WI38 (cell line): ENCODE data around the gene MSH3.

ENCODE experiments used
- H3K4me3 ChIP-seq: 2 replicates; pipeline ENCODE4 v1.5.1; 2011; ENCODE audit warnings: low read depth, mild to moderate bottlenecking, control low read depth, low read length
- TF ChIP-seq, protein P1 (sequence below): IDR thresholded peaks from 2 replicates; pipeline ENCODE4 v1.5.1; 2012; ENCODE audit warnings: low read depth, mild to moderate bottlenecking, control low read depth, low read length

MSH3 gene

DNA sequence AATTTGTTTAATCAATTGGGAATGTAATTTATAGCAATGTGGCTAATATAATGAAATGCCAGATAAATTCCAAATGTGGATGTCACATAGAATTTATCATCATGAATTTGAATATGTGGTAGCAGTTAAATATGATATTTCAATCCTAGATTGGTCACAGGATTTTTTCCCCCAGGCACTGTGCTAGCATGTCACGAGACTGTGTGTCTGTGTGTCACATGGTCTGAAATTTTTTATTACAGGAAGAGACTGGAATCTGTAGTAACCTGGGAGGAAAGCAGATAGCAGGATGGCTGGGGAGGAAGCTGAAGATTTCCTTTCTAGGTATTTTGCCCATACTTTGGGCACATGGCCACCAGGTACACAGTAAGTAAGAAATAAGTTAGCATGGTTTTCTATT, 35.4 kb upstream of the MSH3 start:
- TF ChIP-seq, protein P1, sequence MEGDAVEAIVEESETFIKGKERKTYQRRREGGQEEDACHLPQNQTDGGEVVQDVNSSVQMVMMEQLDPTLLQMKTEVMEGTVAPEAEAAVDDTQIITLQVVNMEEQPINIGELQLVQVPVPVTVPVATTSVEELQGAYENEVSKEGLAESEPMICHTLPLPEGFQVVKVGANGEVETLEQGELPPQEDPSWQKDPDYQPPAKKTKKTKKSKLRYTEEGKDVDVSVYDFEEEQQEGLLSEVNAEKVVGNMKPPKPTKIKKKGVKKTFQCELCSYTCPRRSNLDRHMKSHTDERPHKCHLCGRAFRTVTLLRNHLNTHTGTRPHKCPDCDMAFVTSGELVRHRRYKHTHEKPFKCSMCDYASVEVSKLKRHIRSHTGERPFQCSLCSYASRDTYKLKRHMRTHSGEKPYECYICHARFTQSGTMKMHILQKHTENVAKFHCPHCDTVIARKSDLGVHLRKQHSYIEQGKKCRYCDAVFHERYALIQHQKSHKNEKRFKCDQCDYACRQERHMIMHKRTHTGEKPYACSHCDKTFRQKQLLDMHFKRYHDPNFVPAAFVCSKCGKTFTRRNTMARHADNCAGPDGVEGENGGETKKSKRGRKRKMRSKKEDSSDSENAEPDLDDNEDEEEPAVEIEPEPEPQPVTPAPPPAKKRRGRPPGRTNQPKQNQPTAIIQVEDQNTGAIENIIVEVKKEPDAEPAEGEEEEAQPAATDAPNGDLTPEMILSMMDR: no peak
- H3K4me3 ChIP-seq: no peak overlapping the region

DNA sequence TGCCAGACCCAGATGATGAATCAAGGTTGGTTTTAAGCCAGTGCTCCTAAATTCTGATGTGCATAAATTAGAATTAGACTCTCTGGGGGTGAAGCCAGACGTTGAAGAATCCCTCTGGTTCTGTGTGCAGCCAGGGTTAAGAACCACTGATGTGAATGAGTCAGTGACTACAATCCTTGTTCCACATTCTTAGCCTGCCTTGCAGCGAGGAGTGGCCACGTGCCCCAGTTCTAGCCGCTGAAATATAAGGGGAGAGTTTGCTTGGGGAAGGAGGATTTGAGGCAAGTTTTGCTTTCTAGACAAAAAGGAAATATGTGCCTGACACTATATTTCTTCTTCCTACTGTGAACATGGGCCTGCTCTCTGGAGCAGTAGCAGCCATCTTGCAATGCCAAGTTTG, 34.2 kb upstream of the MSH3 start:
- H3K4me3 ChIP-seq: no peak overlapping the region
- TF ChIP-seq, protein P1: no peak

DNA sequence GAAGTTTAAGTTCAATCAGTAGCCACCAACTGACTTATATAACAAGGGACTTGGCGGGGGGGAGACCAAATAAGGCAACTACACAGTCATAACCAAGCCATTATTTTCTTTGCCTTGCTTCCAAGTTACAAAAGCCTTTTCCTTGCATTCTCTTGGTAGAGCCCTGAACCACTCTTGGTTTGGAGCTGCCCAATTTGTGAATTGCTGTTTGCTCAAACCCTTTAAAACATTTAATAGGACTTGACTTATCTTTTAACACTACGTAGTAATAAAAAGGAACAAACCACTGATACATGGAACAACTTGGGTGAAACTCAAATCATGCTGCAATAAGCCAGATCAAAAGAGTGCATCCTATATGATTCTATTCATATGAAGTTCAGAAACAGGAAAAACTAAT, 31.7 kb upstream of the MSH3 start:
- TF ChIP-seq, protein P1: no peak

DNA sequence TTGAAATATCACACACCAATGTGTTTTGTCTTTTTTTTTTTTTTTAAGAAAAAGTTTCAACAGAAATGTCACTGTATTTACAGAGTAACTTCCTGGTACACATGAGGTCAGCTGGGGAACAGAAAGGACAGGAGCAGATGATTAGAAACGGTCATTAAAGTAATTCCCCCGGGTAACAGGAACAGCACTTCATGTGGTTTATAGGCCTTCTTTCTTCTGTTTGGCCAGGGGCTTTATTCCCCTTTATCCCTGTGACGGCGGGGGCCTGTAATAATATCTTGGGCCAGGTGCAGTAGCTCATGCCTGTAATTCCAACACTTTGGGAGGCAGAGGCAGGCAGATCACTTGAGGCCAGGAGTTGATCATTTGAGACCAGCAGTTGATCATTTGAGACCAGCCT, 30.5 kb upstream of the MSH3 start:
- TF ChIP-seq, protein P1: no peak
- no peak overlapping the region for H3K4me3 ChIP-seq

More for the DNA sequence above, 31.7 kb upstream of the MSH3 start:
- no peak overlapping the region for H3K4me3 ChIP-seq

DNA sequence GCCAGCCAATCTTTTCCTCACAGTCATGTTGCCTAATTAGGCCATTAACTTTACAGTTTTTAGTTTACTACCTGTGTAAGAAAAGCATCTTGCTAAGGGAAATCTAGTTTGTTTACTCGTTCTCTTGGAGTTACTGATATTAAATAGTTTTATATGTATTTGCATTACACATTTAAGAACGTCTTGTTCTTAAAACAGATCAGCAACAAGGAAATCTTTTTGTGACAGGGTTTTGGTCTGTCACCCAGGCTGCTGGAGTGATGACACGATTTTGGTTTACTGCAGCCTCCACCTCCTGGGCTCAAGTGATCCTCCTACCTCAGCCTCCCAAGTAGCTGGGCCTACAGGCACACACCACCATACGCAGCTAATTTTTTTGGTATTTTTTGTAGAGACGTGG, 29.2 kb upstream of the MSH3 start:
- no peak overlapping the region for H3K4me3 ChIP-seq
- TF ChIP-seq, protein P1: no peak

DNA sequence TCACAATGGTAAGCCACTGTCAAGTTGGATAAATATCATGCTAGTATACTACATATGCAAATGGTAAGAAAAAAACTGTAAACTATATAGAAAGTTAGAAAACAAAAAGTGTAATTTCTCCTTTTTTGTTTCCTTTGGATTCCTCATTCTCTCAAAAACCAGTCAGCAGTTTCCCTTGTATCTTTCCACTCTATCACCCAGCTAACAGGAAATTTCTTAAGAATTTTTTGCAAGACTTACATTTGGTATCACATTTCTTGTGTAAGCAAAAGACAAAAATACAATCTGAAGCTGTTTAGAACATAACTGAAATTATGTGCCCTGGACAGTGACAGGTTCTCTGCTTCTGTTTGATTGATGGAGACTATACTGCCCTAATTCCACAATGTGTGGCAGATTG, 25.2 kb upstream of the MSH3 start:
- H3K4me3 ChIP-seq: no peak overlapping the region
- TF ChIP-seq, protein P1: no peak

DNA sequence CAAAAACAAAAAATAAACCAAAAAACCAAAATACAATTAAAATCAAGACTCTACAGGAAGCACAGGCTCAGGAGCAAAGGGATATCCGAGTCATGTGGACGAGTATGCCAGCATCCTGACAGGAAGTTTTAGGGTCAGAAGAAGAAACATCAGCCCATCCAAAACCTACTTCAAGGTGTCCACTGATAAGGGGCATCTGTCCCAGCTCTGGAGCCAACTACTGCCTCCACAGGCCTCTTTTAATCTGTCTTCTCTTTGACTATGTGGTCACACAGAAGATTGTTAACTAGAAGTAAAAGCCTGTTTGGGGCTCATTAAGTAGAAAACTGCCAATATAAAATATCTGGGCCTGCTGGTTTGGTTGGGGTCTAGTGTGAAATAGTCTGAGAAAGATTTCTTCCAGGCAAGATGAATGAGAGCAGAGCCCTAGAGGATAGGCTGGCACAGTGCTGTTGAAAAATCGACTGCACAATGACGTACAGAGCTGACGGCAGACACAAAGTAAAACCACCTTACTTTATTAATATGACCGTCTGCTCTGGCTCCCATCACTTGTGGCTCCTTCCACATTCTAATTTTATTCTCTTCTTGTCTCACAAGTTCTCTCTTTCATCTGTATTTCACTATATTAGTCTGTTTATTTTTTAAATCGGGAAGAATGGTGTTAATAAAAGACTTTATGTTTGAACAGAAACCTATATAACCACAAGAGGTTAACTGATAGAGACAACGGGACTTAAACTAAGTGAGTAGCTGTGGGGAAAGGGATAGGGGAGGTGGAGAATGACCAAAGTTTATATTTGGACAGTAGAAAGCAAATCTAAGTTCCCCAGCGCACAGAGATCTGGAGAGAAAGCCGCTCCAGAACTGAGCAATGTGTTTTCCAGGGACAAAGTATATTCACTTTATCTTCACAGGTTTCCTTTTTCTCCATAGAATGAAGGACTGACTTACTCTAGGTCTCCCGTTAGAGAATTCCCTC, 22.9 kb upstream of the MSH3 start:
- H3K4me3 ChIP-seq: no peak overlapping the region
- TF ChIP-seq, protein P1: no peak
